ENCODE results near the gene CDK13. TPM values are rescaled to one million over a fixed set of nuclear protein-coding genes. Genes with fewer than 3 reads are reported as not detected.

CDK13 gene
- total RNA-seq, 1 donor from 2014 or later: 60.0 TPM

GRCh38 chr7:40008223-40008815 is 58.3 kb downstream of the CDK13 start:
- intact Hi-C loops (cut with micrococcal nuclease): no loop called here

- intact Hi-C loops (cut with micrococcal nuclease): no loop called here
Observed at GRCh38 chr7:40009301-40009700, 59.2 kb downstream of the CDK13 start.

GRCh38 chr7:40014376-40014775 is 64.3 kb downstream of the CDK13 start:
- intact Hi-C loops (cut with micrococcal nuclease): no loop called here

- intact Hi-C loops (cut with micrococcal nuclease): no loop called here
Observed at GRCh38 chr7:40015790-40016296, 65.8 kb downstream of the CDK13 start.

GRCh38 chr7:40019558-40019957 is 69.5 kb downstream of the CDK13 start:
- intact Hi-C loops (cut with micrococcal nuclease): no loop called here

GRCh38 chr7:40024048-40024447 is 74.0 kb downstream of the CDK13 start:
- intact Hi-C loops (cut with micrococcal nuclease): no loop called here

GRCh38 chr7:40024841-40025240 is 74.8 kb downstream of the CDK13 start:
- intact Hi-C loops (cut with micrococcal nuclease): no loop called here

- intact Hi-C loops (cut with micrococcal nuclease): no loop called here
Observed at GRCh38 chr7:40027545-40027944, 77.5 kb downstream of the CDK13 start.

GRCh38 chr7:40033826-40034225 is 83.8 kb downstream of the CDK13 start:
- intact Hi-C loops (cut with micrococcal nuclease): no loop called here

- intact Hi-C loops (cut with micrococcal nuclease): no loop called here
Observed at GRCh38 chr7:40041456-40041855, 91.4 kb downstream of the CDK13 start.

GRCh38 chr7:40043164-40043563 is 93.1 kb downstream of the CDK13 start:
- intact Hi-C loops (cut with micrococcal nuclease): no loop called here

GRCh38 chr7:40047661-40048060 is 97.6 kb downstream of the CDK13 start:
- intact Hi-C loops (cut with micrococcal nuclease): no loop called here

- intact Hi-C loops (cut with micrococcal nuclease): no loop called here
Observed at GRCh38 chr7:40057292-40057691, 107.2 kb downstream of the CDK13 start.

- intact Hi-C loops (cut with micrococcal nuclease): no loop called here
Observed at GRCh38 chr7:40058026-40058425, 108.0 kb downstream of the CDK13 start.

GRCh38 chr7:40058636-40059035 is 108.6 kb downstream of the CDK13 start:
- intact Hi-C loops (cut with micrococcal nuclease): no loop called here

GRCh38 chr7:40059057-40059456 is 109.0 kb downstream of the CDK13 start:
- intact Hi-C loops (cut with micrococcal nuclease): no loop called here

- intact Hi-C loops (cut with micrococcal nuclease): no loop called here
Observed at GRCh38 chr7:40072268-40072667, 122.2 kb downstream of the CDK13 start.

GRCh38 chr7:40073239-40073638 is 123.2 kb downstream of the CDK13 start:
- intact Hi-C loops (cut with micrococcal nuclease): no loop called here

- intact Hi-C loops (cut with micrococcal nuclease): no loop called here
Observed at GRCh38 chr7:40077849-40078248, 127.8 kb downstream of the CDK13 start.

- intact Hi-C loops (cut with micrococcal nuclease): no loop called here
Observed at GRCh38 chr7:40092182-40092581, 142.1 kb downstream of the CDK13 start.

- intact Hi-C loops (cut with micrococcal nuclease): no loop called here
Observed at GRCh38 chr7:40093631-40094350, 143.7 kb downstream of the CDK13 start.

- intact Hi-C loops (cut with micrococcal nuclease): no loop called here
Observed at GRCh38 chr7:40095230-40095629, 145.2 kb downstream of the CDK13 start.
